A673 (cell line): ENCODE data around the gene TWIST1.

ENCODE experiments used
- EZH2 ChIP-seq: fragments of 200-600 bp; sonication (generic); IDR thresholded peaks from 2 replicates; pipeline ENCODE4 v1.6.1; 2017; ENCODE audit warnings: borderline replicate concordance, low read depth, mild to moderate bottlenecking, mixed read lengths, antibody characterized with exemption, low read length; ENCODE audit not compliant: poor library complexity, severe bottlenecking
- TF ChIP-seq, protein P1 (sequence below): fragments of 300-800, 200-600 bp; sonication (generic); conservative IDR thresholded peaks from 2 replicates; pipeline ENCODE4 v1.5.1; 2017; ENCODE audit warnings: low read depth, mild to moderate bottlenecking, antibody characterized with exemption, low read length, moderate library complexity, mixed read lengths

DNA sequence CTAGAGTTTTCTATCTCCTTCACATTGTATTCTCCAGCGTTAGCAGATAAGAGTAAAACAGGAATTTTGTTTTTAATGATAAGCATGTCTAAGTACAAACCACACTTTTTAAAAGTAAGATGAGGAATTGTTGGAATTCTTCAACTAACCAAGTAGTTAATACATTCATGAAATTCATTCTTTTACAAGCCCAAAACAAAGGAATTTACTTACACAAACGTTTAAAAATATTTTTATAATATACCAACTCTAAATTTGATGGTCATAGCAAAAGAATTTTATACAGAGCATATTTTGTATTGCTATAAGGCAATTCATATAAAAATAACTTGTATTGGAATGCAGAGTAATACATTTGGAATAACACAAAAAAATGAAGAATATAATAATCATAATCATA lies 51.3 kb downstream of the TWIST1 start:
- TF ChIP-seq EZH2 = no peak
- TF ChIP-seq, protein P1, sequence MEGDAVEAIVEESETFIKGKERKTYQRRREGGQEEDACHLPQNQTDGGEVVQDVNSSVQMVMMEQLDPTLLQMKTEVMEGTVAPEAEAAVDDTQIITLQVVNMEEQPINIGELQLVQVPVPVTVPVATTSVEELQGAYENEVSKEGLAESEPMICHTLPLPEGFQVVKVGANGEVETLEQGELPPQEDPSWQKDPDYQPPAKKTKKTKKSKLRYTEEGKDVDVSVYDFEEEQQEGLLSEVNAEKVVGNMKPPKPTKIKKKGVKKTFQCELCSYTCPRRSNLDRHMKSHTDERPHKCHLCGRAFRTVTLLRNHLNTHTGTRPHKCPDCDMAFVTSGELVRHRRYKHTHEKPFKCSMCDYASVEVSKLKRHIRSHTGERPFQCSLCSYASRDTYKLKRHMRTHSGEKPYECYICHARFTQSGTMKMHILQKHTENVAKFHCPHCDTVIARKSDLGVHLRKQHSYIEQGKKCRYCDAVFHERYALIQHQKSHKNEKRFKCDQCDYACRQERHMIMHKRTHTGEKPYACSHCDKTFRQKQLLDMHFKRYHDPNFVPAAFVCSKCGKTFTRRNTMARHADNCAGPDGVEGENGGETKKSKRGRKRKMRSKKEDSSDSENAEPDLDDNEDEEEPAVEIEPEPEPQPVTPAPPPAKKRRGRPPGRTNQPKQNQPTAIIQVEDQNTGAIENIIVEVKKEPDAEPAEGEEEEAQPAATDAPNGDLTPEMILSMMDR = no peak
